BLaER1 treated with 17β-estradiol and CSF1 and Interleukin-3, amounts not matched to agents 10 nM and 100 nM (cell line): ENCODE data around the gene COG3.

Source experiments
- H3K27ac ChIP-seq, 11 experiments: shearing (Covaris generic); formaldehyde crosslinking; 2 replicates each; pipeline ENCODE4 v1.8.1; 2022
- H3K27me3 ChIP-seq, 11 experiments: shearing (Covaris generic); formaldehyde crosslinking; 2 replicates each; pipeline ENCODE4 v1.8.1; 2022
- H3K36me3 ChIP-seq, 11 experiments: shearing (Covaris generic); formaldehyde crosslinking; 2 replicates each; pipeline ENCODE4 v1.8.1; 2022
- H3K4me1 ChIP-seq, 10 experiments: shearing (Covaris generic); formaldehyde crosslinking; 2 replicates each; pipeline ENCODE4 v1.8.1; 2022
- H3K4me2 ChIP-seq, 11 experiments: shearing (Covaris generic); formaldehyde crosslinking; 2 replicates each; pipeline ENCODE4 v1.8.1; 2022
- H3K4me3 ChIP-seq, 10 experiments: shearing (Covaris generic); formaldehyde crosslinking; 2 replicates each; pipeline ENCODE4 v1.8.1; 2022
- H3K9ac ChIP-seq, 11 experiments: shearing (Covaris generic); formaldehyde crosslinking; 2 replicates each; pipeline ENCODE4 v1.8.1; 2022
- H3K9me3 ChIP-seq, 11 experiments: shearing (Covaris generic); formaldehyde crosslinking; replicated peaks in 1 of 11; 2 replicates each; pipeline ENCODE4 v1.8.1; 2022
- H4K20me1 ChIP-seq, 11 experiments: shearing (Covaris generic); formaldehyde crosslinking; 2 replicates each; pipeline ENCODE4 v1.8.1; 2022
- Cebpa-rat ChIP-seq, 11 experiments: shearing (Covaris generic); IDR thresholded peaks; 2 replicates each; pipeline ENCODE4 v1.8.1; 2022

Gene COG3

GRCh38 chr13:45527699-45528462 lies 63.1 kb downstream of the COG3 start:
- Histone ChIP-seq H3K27ac (no peak overlapping the region), H3K4me1 (no peaks in the 10 kb centered on the region), H3K27me3 (no peaks in the 10 kb centered on the region), H3K4me3 (no peak overlapping the region), H3K9ac (no peak overlapping the region), H3K36me3 (peaks cover 79 to 100% (median 91%) of the 10 kb centered on the region in 11 experiments), H3K4me2 (no peak overlapping the region), H3K9me3 (no peaks in the 10 kb centered on the region), H4K20me1 (peaks cover 0 to 6% (median 0%) of the 10 kb centered on the region in 11 experiments; a peak in 2 of 22 replicates)
- TF ChIP-seq Cebpa-rat (IDR thresholded peaks at IDR 0.05) = no peak

DNA sequence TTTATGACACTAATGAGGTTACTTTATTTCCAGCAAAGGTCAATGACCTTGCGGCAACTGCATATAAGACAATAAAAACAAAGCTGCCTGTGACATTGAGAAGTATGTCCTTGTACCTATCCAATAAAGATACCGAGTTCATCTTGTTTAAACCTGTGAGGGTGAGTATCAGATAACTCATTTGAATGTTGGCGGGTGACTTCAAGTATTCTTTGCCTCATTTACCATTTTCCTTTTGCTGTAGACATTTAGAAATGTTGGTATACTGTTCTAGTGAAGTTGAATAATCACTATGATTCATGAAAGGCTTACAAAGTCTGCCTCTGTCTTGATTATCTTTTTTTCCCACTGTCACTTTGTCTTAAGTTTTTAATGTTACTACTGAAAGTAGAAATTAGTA lies 65.0 kb downstream of the COG3 start:
- no peak overlapping the region for H3K27ac ChIP-seq
- peaks cover 86 to 100% (median 98%) of the 10 kb centered on the region in 11 experiments for H3K36me3 ChIP-seq
- no peak for TF ChIP-seq Cebpa-rat (IDR thresholded peaks at IDR 0.05)

GRCh38 chr13:45534604-45535003 lies 69.9 kb downstream of the COG3 start:
- H3K9me3 ChIP-seq = no peaks in the 10 kb centered on the region
- H3K4me2 ChIP-seq = no peak overlapping the region
- H3K27me3 ChIP-seq = no peaks in the 10 kb centered on the region
- no peak overlapping the region for H3K9ac ChIP-seq
- H3K4me1 ChIP-seq = no peaks in the 10 kb centered on the region
- H4K20me1 ChIP-seq = no peaks in the 10 kb centered on the region; a peak in 2 of 22 replicates
- H3K36me3 ChIP-seq = peaks cover 62 to 89% (median 74%) of the 10 kb centered on the region in 11 experiments
- H3K27ac ChIP-seq = no peak overlapping the region
- H3K4me3 ChIP-seq = no peak overlapping the region
- TF ChIP-seq Cebpa-rat (IDR thresholded peaks at IDR 0.05) = no peak

More for the DNA sequence above, 65.0 kb downstream of the COG3 start:
- H3K4me3 ChIP-seq = no peak overlapping the region
- no peak overlapping the region for H3K9ac ChIP-seq
- H3K9me3 ChIP-seq = no peaks in the 10 kb centered on the region
- no peaks in the 10 kb centered on the region; a peak in 1 of 22 replicates for H4K20me1 ChIP-seq
- H3K4me1 ChIP-seq = no peaks in the 10 kb centered on the region
- H3K4me2 ChIP-seq = no peak overlapping the region
- H3K27me3 ChIP-seq = no peaks in the 10 kb centered on the region

DNA sequence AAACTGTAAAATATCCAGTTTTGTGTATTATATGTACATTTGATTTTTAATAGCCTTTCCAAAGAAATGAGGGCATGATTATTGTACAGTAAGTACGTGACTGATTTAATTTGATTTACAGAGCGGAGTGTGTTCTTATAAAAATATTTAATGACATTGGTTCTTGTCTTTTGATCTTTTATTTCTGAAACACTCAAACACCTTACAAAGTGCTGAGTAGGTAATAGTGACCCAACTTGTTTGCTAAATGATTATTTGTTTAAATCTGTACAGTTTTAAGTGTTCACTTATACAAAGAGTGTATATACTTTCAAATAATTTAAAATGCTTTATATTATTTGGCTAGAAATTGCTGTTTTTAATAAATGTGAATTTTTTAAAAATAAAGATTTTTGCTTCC lies 71.5 kb downstream of the COG3 start:
- no peak for TF ChIP-seq Cebpa-rat (IDR thresholded peaks at IDR 0.05)
- Histone ChIP-seq H3K27ac (no peak overlapping the region), H3K27me3 (no peaks in the 10 kb centered on the region), H3K4me1 (no peaks in the 10 kb centered on the region), H3K4me2 (no peak overlapping the region), H3K9me3 (no peaks in the 10 kb centered on the region), H4K20me1 (no peaks in the 10 kb centered on the region; a peak in 2 of 22 replicates), H3K9ac (no peak overlapping the region), H3K4me3 (no peak overlapping the region), H3K36me3 (peaks cover 46 to 73% (median 57%) of the 10 kb centered on the region in 11 experiments)

DNA sequence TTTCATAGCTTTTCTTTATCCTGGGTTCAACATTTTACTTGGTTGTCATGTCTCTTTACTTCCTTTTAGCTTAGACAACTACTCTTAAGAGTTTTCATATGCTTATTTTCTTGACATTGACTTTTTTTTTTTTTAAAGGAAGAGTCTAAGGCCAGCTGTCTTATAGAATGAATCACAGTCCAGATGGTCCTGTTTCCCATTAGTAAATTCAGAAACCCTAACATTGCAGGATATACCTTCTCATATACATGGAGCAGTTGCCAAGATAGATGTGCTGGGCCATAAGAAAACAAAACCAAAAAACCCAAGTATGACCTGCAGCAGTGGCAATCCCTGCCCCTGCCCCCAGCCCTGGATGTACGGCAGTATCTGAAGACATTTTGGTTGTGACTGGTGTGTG lies 72.8 kb downstream of the COG3 start:
- no peak overlapping the region for H3K9ac ChIP-seq
- H3K4me3 ChIP-seq = no peak overlapping the region
- H3K4me1 ChIP-seq = peaks cover 0 to 4% (median 1%) of the 10 kb centered on the region in 10 experiments; a peak in 4 of 20 replicates
- H3K36me3 ChIP-seq = peaks cover 34 to 60% (median 47%) of the 10 kb centered on the region in 11 experiments
- no peaks in the 10 kb centered on the region for H3K27me3 ChIP-seq
- no peaks in the 10 kb centered on the region for H3K9me3 ChIP-seq
- H4K20me1 ChIP-seq = no peaks in the 10 kb centered on the region; a peak in 2 of 22 replicates
- no peak overlapping the region for H3K27ac ChIP-seq
- TF ChIP-seq Cebpa-rat (IDR thresholded peaks at IDR 0.05) = no peak
- no peak overlapping the region for H3K4me2 ChIP-seq

GRCh38 chr13:45538382-45538781 lies 73.6 kb downstream of the COG3 start:
- no peak overlapping the region for H3K9ac ChIP-seq
- H3K4me3 ChIP-seq = no peak overlapping the region
- H4K20me1 ChIP-seq = no peaks in the 10 kb centered on the region; a peak in 2 of 22 replicates
- no peak overlapping the region for H3K4me2 ChIP-seq
- H3K4me1 ChIP-seq = peaks cover 0 to 9% (median 3%) of the 10 kb centered on the region in 10 experiments; a peak in 4 of 20 replicates
- H3K9me3 ChIP-seq = no peaks in the 10 kb centered on the region
- peaks cover 25 to 51% (median 38%) of the 10 kb centered on the region in 11 experiments for H3K36me3 ChIP-seq
- H3K27me3 ChIP-seq = no peaks in the 10 kb centered on the region
- no peak overlapping the region for H3K27ac ChIP-seq
- TF ChIP-seq Cebpa-rat (IDR thresholded peaks at IDR 0.05) = no peak

DNA sequence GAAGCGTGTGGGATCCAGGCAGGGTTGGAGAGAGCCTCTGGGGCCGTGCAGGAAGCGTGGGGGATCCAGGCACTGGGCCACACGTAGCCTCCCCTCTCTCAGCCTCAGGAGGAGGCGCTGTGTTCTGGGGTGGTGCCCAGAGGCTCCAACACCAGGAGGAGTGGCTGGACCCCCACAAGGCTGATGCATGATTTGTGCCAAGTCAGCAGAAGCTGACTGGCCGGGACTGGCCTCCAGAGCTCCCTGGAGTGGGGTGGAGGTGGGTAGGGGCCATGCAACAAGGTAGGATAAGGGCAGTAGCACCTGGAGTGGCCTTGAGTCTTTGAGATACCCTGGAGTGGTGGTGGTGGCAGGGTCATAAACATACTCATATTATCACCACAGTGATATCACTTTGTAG lies 75.5 kb downstream of the COG3 start:
- H4K20me1 ChIP-seq = no peaks in the 10 kb centered on the region; a peak in 1 of 22 replicates
- peaks cover 0 to 14% (median 3%) of the 10 kb centered on the region in 10 experiments; a peak in 11 of 20 replicates for H3K4me1 ChIP-seq
- peaks cover 7 to 33% (median 20%) of the 10 kb centered on the region in 11 experiments for H3K36me3 ChIP-seq
- H3K27ac ChIP-seq = no peak overlapping the region
- no peak overlapping the region for H3K9ac ChIP-seq
- no peaks in the 10 kb centered on the region for H3K27me3 ChIP-seq
- no peak for TF ChIP-seq Cebpa-rat (IDR thresholded peaks at IDR 0.05)
- H3K4me2 ChIP-seq = no peak overlapping the region
- H3K9me3 ChIP-seq = no peaks in the 10 kb centered on the region
- no peak overlapping the region for H3K4me3 ChIP-seq

DNA sequence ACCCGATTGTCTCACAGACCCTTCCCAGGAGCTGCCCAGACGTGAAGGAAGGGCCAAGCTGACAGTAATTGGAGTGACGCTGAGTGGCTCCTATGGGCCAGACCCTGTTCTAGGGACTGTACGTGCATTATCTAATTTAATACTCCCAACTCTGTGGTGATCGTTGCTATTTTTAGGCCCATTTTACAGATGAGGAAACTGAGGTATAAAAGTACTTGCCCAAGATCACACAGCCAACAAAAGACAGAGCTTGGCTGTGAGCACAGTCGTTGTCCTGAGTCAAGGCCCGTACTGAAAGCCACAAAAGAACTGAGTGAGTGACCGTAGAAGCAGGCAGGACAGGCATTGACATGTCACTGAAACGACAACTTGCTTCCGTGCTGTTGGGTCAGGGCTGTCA lies 76.1 kb downstream of the COG3 start:
- no peak overlapping the region for H3K9ac ChIP-seq
- TF ChIP-seq Cebpa-rat (IDR thresholded peaks at IDR 0.05) = no peak
- H3K4me1 ChIP-seq = peaks cover 4 to 21% (median 9%) of the 10 kb centered on the region in 10 experiments
- H3K27ac ChIP-seq = no peak overlapping the region
- H3K4me3 ChIP-seq = no peak overlapping the region
- H3K27me3 ChIP-seq = no peaks in the 10 kb centered on the region
- H4K20me1 ChIP-seq = no peaks in the 10 kb centered on the region; a peak in 1 of 22 replicates
- no peaks in the 10 kb centered on the region for H3K9me3 ChIP-seq
- no peak overlapping the region for H3K4me2 ChIP-seq
- H3K36me3 ChIP-seq = peaks cover under 1 to 26% (median 13%) of the 10 kb centered on the region in 11 experiments

- no peak for TF ChIP-seq Cebpa-rat (IDR thresholded peaks at IDR 0.05)
- peaks cover 0 to 17% (median 5%) of the 10 kb centered on the region in 11 experiments; a peak in 9 of 22 replicates for H3K36me3 ChIP-seq
- H3K9ac ChIP-seq = no peak overlapping the region
- no peak overlapping the region for H3K27ac ChIP-seq
- no peaks in the 10 kb centered on the region; a peak in 1 of 22 replicates for H4K20me1 ChIP-seq
- no peaks in the 10 kb centered on the region for H3K27me3 ChIP-seq
- no peaks in the 10 kb centered on the region for H3K9me3 ChIP-seq
- no peak overlapping the region for H3K4me2 ChIP-seq
- H3K4me3 ChIP-seq = no peak overlapping the region
- peaks cover 10 to 30% (median 18%) of the 10 kb centered on the region in 10 experiments for H3K4me1 ChIP-seq
Measured at GRCh38 chr13:45541806-45542205, 77.1 kb downstream of the COG3 start.
